ENCODE data around the gene GRIN2A.

The GRIN2A gene

DNA sequence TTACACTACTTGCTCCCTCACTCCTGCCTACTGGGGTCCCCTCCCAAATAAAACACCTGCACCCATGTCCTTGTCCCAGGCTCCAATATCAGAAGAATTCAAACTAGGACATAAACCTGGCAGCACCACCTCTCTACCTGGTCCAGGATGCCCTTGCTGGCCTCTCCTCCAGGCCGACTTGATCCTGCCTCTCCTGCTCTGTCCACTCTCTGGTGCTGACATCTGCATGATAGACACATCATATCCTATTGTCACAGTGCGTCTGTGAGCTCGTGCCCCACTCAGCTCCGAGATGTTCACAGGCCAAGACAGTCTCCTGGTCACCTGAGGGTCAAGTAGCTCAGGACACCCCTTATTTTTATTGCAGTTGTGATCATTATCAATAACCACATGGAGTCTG lies 31.5 kb upstream of the GRIN2A start:
- 85 to 89% methylated on average over 4 of the region's 4 CpGs for WGBS, 2 experiments (ENCODE audit: insufficient coverage in 2 of 2)
- no peaks in the 10 kb centered on the region for H3K9me3 ChIP-seq (ENCODE audit: control insufficient read depth, low read length)

DNA sequence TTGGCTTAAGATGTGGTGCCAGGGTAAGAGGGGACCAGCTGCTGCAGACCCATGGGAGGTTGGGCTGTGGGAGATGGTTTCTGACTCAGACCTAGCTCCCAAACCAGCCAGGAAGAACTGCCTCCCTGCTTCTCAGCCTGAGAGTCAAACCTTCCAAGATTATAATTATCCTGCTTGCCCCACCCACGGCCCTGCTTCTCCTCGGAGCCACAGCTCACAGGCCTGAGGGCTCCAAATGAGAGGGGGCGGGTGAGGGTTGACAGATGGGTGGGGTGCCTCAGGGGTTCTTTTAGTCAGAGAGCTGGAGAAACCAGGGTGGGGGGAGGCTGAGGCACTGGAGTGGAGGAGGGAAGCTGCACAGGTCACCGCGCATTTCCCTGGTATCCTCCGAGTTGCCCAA lies 28.7 kb upstream of the GRIN2A start:
- Histone ChIP-seq H3K4me3 (ENCODE audit: extremely low read depth, insufficient read depth, low read length, poor library complexity, severe bottlenecking) (no peak overlapping the region), H3K9me3 (ENCODE audit: control insufficient read depth, low read length) (no peaks in the 10 kb centered on the region), H3K36me3 (ENCODE audit: control insufficient read depth, insufficient read depth, low read length) (no peaks in the 10 kb centered on the region), H3K27ac (ENCODE audit: low read depth, low read length, severe bottlenecking) (no peak overlapping the region), H3K4me1 (ENCODE audit: control insufficient read depth, insufficient read depth, low read length, poor library complexity, severe bottlenecking) (no peaks in the 10 kb centered on the region)
- WGBS, 2 experiments (ENCODE audit: insufficient coverage in 2 of 2) = 59 to 63% methylated on average over 3 of the region's 6 CpGs

More for the DNA sequence above, 31.5 kb upstream of the GRIN2A start:
- Histone ChIP-seq H3K4me1 (ENCODE audit: control insufficient read depth, insufficient read depth, low read length, poor library complexity, severe bottlenecking) (no peaks in the 10 kb centered on the region), H3K4me3 (ENCODE audit: extremely low read depth, insufficient read depth, low read length, poor library complexity, severe bottlenecking) (no peak overlapping the region), H3K27ac (ENCODE audit: low read depth, low read length, severe bottlenecking) (no peak overlapping the region), H3K36me3 (ENCODE audit: control insufficient read depth, insufficient read depth, low read length) (no peaks in the 10 kb centered on the region)

DNA sequence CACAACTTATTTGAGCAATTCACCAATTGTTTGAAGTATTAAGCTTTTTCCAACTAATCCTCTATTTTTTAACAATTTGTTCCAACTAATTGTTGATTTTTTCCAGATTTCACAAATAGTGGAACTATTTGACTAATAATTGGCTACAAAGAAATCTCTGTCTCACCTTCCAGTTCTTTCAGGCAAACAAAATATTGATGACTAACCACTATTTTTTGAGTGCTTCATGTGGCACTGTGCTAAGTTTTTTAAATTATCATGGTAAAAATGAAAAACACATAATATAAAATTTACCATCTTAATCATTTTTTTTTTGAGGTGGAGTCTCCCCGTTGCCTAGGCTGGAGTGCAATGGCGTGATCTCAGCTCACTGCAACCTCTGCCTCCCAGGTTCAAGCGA lies 24.6 kb upstream of the GRIN2A start:
- 95% methylated on average over 3 of the region's 3 CpGs; no CpG with 5 or more reads in 1 of the 2 experiments for WGBS, 2 experiments (ENCODE audit: insufficient coverage in 2 of 2)

DNA sequence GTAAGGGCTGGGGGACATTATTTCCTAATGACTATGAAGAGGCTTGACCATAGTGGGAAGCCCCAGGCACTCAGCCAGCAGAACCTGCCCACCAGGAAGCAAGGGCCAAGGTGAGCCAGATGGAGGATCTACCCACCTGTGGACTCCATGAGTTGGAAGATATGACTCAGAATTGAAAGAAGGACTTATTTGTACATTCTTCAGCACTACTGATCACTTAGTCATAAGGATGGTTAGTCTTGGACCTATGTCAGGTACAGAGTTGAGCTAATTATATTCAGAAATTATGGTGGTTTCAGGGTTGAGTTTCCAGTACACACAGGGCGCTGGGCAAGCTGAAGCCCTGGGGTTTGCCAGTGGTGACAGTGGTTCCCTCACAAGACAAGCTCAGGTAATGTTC lies 24.0 kb upstream of the GRIN2A start:
- Histone ChIP-seq H3K4me3 (ENCODE audit: extremely low read depth, insufficient read depth, low read length, poor library complexity, severe bottlenecking) (no peak overlapping the region), H3K27ac (ENCODE audit: low read depth, low read length, severe bottlenecking) (no peak overlapping the region), H3K4me1 (ENCODE audit: control insufficient read depth, insufficient read depth, low read length, poor library complexity, severe bottlenecking) (no peaks in the 10 kb centered on the region), H3K9me3 (ENCODE audit: control insufficient read depth, low read length) (no peaks in the 10 kb centered on the region), H3K36me3 (ENCODE audit: control insufficient read depth, insufficient read depth, low read length) (no peaks in the 10 kb centered on the region)
- WGBS, 2 experiments (ENCODE audit: insufficient coverage in 2 of 2) = 60 to 100% methylated on average over 1 of the region's 1 CpG

More for the DNA sequence above, 24.6 kb upstream of the GRIN2A start:
- no peak overlapping the region for H3K4me3 ChIP-seq (ENCODE audit: extremely low read depth, insufficient read depth, low read length, poor library complexity, severe bottlenecking)
- H3K4me1 ChIP-seq (ENCODE audit: control insufficient read depth, insufficient read depth, low read length, poor library complexity, severe bottlenecking) = no peaks in the 10 kb centered on the region
- no peak overlapping the region for H3K27ac ChIP-seq (ENCODE audit: low read depth, low read length, severe bottlenecking)
- H3K36me3 ChIP-seq (ENCODE audit: control insufficient read depth, insufficient read depth, low read length) = no peaks in the 10 kb centered on the region
- no peaks in the 10 kb centered on the region for H3K9me3 ChIP-seq (ENCODE audit: control insufficient read depth, low read length)

DNA sequence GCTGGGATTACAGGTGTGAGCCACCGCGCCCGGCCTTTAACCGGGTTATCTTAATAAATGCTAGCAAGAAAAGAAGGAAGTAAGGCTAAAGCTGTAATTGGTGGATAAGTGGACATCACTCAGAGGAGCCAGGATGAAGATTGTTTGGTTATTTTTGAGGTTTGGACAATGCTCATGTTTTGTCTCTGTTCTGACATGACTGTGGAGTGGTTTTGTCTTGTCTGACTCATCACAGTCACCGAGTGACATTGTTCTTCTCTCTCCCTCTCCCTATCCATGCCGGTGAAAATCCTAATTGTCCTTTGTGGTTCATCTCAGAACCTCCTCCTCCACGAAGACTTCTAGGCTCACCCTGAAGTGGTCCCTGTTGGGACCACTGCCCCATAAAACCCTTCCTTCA lies 23.5 kb upstream of the GRIN2A start:
- no peak overlapping the region for H3K4me3 ChIP-seq (ENCODE audit: extremely low read depth, insufficient read depth, low read length, poor library complexity, severe bottlenecking)
- no peaks in the 10 kb centered on the region for H3K36me3 ChIP-seq (ENCODE audit: control insufficient read depth, insufficient read depth, low read length)
- H3K4me1 ChIP-seq (ENCODE audit: control insufficient read depth, insufficient read depth, low read length, poor library complexity, severe bottlenecking) = no peaks in the 10 kb centered on the region
- no peak overlapping the region for H3K27ac ChIP-seq (ENCODE audit: low read depth, low read length, severe bottlenecking)
- 80 to 93% methylated on average over 2 to 7 of the region's 7 CpGs for WGBS, 2 experiments (ENCODE audit: insufficient coverage in 2 of 2)
- H3K9me3 ChIP-seq (ENCODE audit: control insufficient read depth, low read length) = no peaks in the 10 kb centered on the region

DNA sequence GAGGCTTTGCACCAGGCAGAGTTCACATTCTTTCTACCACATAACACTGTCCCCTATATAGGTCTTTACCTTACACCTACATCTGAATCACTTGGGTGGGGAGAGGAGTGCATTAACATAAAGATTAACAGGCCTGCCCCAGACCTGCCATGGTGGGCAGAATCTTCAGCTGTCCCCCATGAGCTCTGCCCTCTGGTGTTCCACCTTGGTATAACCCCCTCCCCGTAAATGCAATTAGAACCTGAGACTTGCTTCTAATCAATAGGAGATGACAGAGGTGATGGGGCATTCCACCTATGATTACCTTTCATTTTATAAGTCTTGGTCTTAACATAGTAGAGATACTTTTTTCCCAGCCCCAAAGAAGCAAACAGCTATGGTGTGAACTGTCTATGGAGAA lies 20.4 kb upstream of the GRIN2A start:
- no CpG with 5 or more reads among the region's 1 CpG for WGBS, 2 experiments (ENCODE audit: insufficient coverage in 2 of 2)

DNA sequence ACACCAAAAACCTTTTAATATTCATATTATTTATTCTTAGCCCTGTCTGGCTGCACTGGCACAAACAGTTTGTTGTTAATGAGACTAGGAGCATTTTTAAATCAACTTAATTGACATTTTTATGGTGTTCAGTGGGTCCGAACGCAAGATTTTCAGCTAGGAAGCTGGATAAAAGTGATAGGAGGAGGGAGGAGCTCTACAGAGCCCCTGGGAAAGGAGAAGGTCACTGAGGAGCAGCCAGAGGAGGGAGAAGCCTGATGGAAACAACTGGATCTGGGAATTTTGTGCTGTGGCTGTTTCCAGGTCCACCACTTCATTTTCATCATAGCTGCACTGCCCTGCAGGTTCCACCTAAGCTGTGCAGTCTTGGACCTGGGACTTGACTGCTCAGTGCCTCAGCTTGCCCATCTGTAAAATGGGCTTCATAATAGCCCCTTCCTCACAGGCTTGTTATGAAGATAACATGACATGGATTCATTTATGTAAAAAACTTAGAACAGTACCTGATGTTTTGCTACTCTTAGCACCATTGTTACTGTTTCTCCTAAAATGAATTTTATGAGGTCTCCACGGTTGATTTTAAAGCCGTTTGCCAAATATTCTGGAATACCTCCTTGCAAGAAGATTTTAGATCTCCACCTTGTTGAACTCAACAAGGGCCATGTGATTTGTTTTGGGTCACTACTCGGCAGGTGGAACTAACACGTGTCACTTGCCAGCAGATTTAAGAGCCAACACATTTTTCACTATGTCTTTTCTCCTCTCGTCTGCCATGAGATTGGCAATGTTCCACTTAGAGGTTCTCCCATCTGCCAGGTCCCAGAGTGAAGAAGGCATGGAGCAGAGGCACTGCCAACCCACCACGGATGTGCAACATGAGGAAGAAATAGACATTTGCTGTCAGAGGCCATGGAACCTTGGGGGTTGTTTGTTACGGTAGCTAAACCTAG lies 18.7 kb upstream of the GRIN2A start:
- WGBS, 2 experiments (ENCODE audit: insufficient coverage in 2 of 2) = 80 to 84% methylated on average over 8 to 9 of the region's 9 CpGs

More for the DNA sequence above, 20.4 kb upstream of the GRIN2A start:
- no peak overlapping the region for H3K4me3 ChIP-seq (ENCODE audit: extremely low read depth, insufficient read depth, low read length, poor library complexity, severe bottlenecking)
- no peak overlapping the region for H3K27ac ChIP-seq (ENCODE audit: low read depth, low read length, severe bottlenecking)
- H3K36me3 ChIP-seq (ENCODE audit: control insufficient read depth, insufficient read depth, low read length) = no peaks in the 10 kb centered on the region
- H3K9me3 ChIP-seq (ENCODE audit: control insufficient read depth, low read length) = no peaks in the 10 kb centered on the region
- H3K4me1 ChIP-seq (ENCODE audit: control insufficient read depth, insufficient read depth, low read length, poor library complexity, severe bottlenecking) = no peaks in the 10 kb centered on the region

DNA sequence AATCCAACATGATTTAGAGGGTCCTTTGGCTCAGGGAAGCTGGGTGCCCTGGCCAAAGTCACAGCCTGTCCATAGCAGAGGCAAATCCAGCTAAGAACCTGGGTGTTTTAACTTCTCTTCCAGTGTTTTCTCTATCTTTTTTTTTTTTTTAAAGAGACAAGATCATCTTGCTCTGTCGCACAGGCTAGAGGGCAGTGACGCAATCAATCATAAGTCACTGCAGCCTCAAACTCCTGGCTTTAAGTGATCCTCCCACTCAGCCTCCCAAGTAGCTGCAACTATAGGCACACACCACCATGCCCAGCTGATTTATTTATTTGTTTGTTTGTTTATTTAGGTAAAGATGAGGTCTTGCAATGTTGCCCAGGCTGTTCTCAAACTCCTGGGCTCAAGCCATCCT lies 14.8 kb upstream of the GRIN2A start:
- no peak overlapping the region for H3K4me3 ChIP-seq (ENCODE audit: extremely low read depth, insufficient read depth, low read length, poor library complexity, severe bottlenecking)
- H3K36me3 ChIP-seq (ENCODE audit: control insufficient read depth, insufficient read depth, low read length) = no peaks in the 10 kb centered on the region
- WGBS, 2 experiments (ENCODE audit: insufficient coverage in 2 of 2) = 79 to 86% methylated on average over 2 of the region's 2 CpGs

More for the DNA sequence above, 18.7 kb upstream of the GRIN2A start:
- no peak overlapping the region for H3K4me3 ChIP-seq (ENCODE audit: extremely low read depth, insufficient read depth, low read length, poor library complexity, severe bottlenecking)
- no peaks in the 10 kb centered on the region for H3K36me3 ChIP-seq (ENCODE audit: control insufficient read depth, insufficient read depth, low read length)
- H3K4me1 ChIP-seq (ENCODE audit: control insufficient read depth, insufficient read depth, low read length, poor library complexity, severe bottlenecking) = no peaks in the 10 kb centered on the region
- no peaks in the 10 kb centered on the region for H3K9me3 ChIP-seq (ENCODE audit: control insufficient read depth, low read length)
- no peak overlapping the region for H3K27ac ChIP-seq (ENCODE audit: low read depth, low read length, severe bottlenecking)

DNA sequence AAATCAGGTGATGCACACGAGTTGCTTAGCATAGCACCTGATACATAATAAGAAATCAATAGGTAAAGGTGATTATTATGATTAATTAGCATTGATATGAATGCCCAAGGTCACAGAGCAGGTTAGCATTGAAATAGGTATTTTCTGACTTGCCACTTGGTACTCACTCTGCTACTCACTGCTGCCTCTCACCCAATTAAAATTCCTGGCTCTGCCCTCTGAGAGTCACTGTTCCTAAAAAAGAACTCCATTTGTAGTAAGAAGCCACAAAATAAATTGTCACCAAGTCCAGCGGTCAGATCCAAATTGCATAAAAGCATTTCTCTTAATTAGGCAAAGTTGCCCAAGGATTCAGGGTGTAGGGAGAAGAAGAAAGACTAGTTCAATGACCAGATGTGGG lies 8.9 kb upstream of the GRIN2A start:
- no peaks in the 10 kb centered on the region for H3K9me3 ChIP-seq (ENCODE audit: control insufficient read depth, low read length)
- no peak overlapping the region for H3K4me3 ChIP-seq (ENCODE audit: extremely low read depth, insufficient read depth, low read length, poor library complexity, severe bottlenecking)
- 88% methylated on average over 1 of the region's 2 CpGs; no CpG with 5 or more reads in 1 of the 2 experiments for WGBS, 2 experiments (ENCODE audit: insufficient coverage in 2 of 2)
- no peaks in the 10 kb centered on the region for H3K36me3 ChIP-seq (ENCODE audit: control insufficient read depth, insufficient read depth, low read length)
- no peak overlapping the region for H3K27ac ChIP-seq (ENCODE audit: low read depth, low read length, severe bottlenecking)
- no peaks in the 10 kb centered on the region for H3K4me1 ChIP-seq (ENCODE audit: control insufficient read depth, insufficient read depth, low read length, poor library complexity, severe bottlenecking)

More for the DNA sequence above, 14.8 kb upstream of the GRIN2A start:
- H3K9me3 ChIP-seq (ENCODE audit: control insufficient read depth, low read length) = no peaks in the 10 kb centered on the region
- H3K4me1 ChIP-seq (ENCODE audit: control insufficient read depth, insufficient read depth, low read length, poor library complexity, severe bottlenecking) = no peaks in the 10 kb centered on the region
- no peak overlapping the region for H3K27ac ChIP-seq (ENCODE audit: low read depth, low read length, severe bottlenecking)

DNA sequence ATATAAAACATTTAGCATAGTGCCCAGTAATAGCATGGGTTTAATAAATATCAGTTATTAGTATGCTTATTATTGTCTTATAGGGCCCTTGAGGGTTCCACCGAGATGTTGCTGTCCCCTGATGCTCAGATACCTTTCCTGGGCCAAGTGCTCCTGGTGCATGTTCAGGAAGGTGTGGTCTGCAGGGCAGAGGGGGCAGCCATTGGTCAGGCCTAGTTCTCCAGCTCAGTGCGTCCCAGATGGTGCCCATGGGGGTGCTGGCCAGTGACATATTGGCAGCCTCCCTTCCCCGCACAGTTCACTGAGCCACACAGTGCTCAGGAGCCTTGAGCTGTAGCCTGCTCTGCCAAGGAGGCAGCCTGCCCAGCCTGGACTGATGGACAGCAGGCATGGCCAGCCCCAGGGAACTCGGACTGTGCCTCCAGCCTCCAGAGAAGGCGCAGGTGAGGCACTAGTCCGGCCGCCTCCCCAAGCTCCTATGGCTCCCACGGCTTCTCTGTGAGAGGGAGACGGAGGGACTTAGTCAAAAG lies 7.7 kb upstream of the GRIN2A start:
- 85 to 94% methylated on average over 2 to 9 of the region's 9 CpGs for WGBS, 2 experiments (ENCODE audit: insufficient coverage in 2 of 2)
- no peak overlapping the region for H3K4me3 ChIP-seq (ENCODE audit: extremely low read depth, insufficient read depth, low read length, poor library complexity, severe bottlenecking)
- H3K4me1 ChIP-seq (ENCODE audit: control insufficient read depth, insufficient read depth, low read length, poor library complexity, severe bottlenecking) = no peaks in the 10 kb centered on the region
- H3K9me3 ChIP-seq (ENCODE audit: control insufficient read depth, low read length) = no peaks in the 10 kb centered on the region
- no peaks in the 10 kb centered on the region for H3K36me3 ChIP-seq (ENCODE audit: control insufficient read depth, insufficient read depth, low read length)
- no peak overlapping the region for H3K27ac ChIP-seq (ENCODE audit: low read depth, low read length, severe bottlenecking)

DNA sequence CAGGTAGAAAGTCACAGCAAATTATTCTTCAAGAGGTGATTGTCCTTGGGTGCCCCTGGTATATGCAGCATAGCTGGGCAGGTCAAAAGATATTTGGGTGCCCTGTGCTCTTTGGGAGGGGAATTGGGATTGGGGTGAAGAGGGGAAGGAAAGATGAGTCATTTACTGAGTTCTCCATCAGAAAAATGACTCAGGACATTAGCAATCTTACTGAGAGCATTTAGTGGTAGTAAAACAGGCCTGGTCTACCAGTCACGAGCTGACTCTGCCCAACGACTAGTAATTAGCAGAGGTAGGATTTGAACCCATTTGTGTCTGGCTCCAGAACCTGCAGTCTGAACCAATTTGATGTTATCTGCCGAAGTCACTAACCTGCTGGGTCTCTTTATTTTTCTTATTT lies 6.0 kb upstream of the GRIN2A start:
- H3K27ac ChIP-seq (ENCODE audit: low read depth, low read length, severe bottlenecking) = no peak overlapping the region
- WGBS, 2 experiments (ENCODE audit: insufficient coverage in 2 of 2) = 0% methylated on average over 1 of the region's 3 CpGs; no CpG with 5 or more reads in 1 of the 2 experiments
- H3K4me1 ChIP-seq (ENCODE audit: control insufficient read depth, insufficient read depth, low read length, poor library complexity, severe bottlenecking) = no peaks in the 10 kb centered on the region
- no peaks in the 10 kb centered on the region for H3K36me3 ChIP-seq (ENCODE audit: control insufficient read depth, insufficient read depth, low read length)
- no peaks in the 10 kb centered on the region for H3K9me3 ChIP-seq (ENCODE audit: control insufficient read depth, low read length)
- no peak overlapping the region for H3K4me3 ChIP-seq (ENCODE audit: extremely low read depth, insufficient read depth, low read length, poor library complexity, severe bottlenecking)
